ENCODE data around the gene ZNF609.

DNA sequence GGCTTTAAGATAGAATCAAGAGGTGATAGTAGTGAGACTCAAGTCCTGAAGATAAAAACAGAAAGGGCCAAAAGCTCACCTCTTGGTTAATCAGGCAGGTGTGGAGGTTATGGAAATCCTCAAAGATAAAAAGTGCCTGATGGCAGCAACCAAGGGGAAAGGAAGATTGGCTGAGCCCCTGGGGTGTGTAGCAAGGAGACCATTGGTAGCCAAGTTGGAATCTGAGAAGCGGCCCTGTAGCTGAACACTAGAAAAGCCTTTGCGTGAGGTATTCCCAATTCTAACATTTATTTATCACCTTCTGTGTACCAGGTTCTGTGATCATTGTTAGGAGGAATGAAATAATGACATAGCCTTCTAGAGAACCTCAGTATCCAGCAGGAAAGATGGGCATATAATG is 98.9 kb downstream of the ZNF609 start:
- TF ChIP-seq ZNF670 (CRISPR knock-in tag; IDR thresholded peaks at IDR 0.05; ENCODE audit: borderline replicate concordance), result no peak
- TF ChIP-seq, protein P1, sequence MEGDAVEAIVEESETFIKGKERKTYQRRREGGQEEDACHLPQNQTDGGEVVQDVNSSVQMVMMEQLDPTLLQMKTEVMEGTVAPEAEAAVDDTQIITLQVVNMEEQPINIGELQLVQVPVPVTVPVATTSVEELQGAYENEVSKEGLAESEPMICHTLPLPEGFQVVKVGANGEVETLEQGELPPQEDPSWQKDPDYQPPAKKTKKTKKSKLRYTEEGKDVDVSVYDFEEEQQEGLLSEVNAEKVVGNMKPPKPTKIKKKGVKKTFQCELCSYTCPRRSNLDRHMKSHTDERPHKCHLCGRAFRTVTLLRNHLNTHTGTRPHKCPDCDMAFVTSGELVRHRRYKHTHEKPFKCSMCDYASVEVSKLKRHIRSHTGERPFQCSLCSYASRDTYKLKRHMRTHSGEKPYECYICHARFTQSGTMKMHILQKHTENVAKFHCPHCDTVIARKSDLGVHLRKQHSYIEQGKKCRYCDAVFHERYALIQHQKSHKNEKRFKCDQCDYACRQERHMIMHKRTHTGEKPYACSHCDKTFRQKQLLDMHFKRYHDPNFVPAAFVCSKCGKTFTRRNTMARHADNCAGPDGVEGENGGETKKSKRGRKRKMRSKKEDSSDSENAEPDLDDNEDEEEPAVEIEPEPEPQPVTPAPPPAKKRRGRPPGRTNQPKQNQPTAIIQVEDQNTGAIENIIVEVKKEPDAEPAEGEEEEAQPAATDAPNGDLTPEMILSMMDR (CRISPR knock-in tag; IDR thresholded peaks at IDR 0.05), result no peak
- no peak for TF ChIP-seq MXD4 (CRISPR knock-in tag; IDR thresholded peaks at IDR 0.05)
- no peak for TF ChIP-seq EP300 (IDR thresholded peaks at IDR 0.05; ENCODE audit: low read depth in 2 of 2, low read length in 2 of 2)
- TF ChIP-seq EP300 (CRISPR knock-in tag; IDR thresholded peaks at IDR 0.05; ENCODE audit: borderline replicate concordance), result no peak
- no peak for TF ChIP-seq ERF (CRISPR knock-in tag; IDR thresholded peaks at IDR 0.05)
- TF ChIP-seq ZFP90 (CRISPR knock-in tag; IDR thresholded peaks at IDR 0.05; ENCODE audit: borderline replicate concordance), result no peak
- TF ChIP-seq SALL2 (CRISPR knock-in tag; IDR thresholded peaks at IDR 0.05), result no peak
